Neural cell (in vitro differentiated cells): ENCODE measurements around the gene TEKT5. TPM values are rescaled to one million over a fixed set of nuclear protein-coding genes. Genes with fewer than 3 reads are reported as not detected.

Experiments used
- H2AFZ ChIP-seq: fragments of 200-600, 300-800 bp; sonication (generic), shearing (Covaris generic); 2 replicates; pipeline ENCODE4 v1.6.0; 2014; ENCODE audit warnings: low read depth, mild to moderate bottlenecking, antibody characterized with exemption, low read length, moderate library complexity
- H3F3A ChIP-seq: fragments of 200-600 bp; shearing (Covaris generic); 2 replicates; pipeline ENCODE4 v1.6.1; 2016; ENCODE audit warnings: mild to moderate bottlenecking, moderate library complexity, mixed read lengths, antibody characterized with exemption, low read length; ENCODE audit not compliant: insufficient read depth, poor library complexity, severe bottlenecking
- H3K27ac ChIP-seq: fragments of 200-600, 300-800 bp; sonication (generic), shearing (Covaris generic); 2 replicates; pipeline ENCODE4 v1.5.1; 2014; ENCODE audit warnings: mild to moderate bottlenecking, low read length, moderate library complexity
- H3K27me3 ChIP-seq: fragments of 300-800, 200-600 bp; sonication (generic), shearing (Covaris generic); 2 replicates; pipeline ENCODE4 v1.6.0; 2014; ENCODE audit warnings: mild to moderate bottlenecking, low read depth, low read length, moderate library complexity; ENCODE audit not compliant: insufficient read depth
- H3K36me3 ChIP-seq: fragments of 300-800, 200-600 bp; sonication (generic), shearing (Covaris generic); 2 replicates; pipeline ENCODE4 v1.5.1; 2014; ENCODE audit warnings: mild to moderate bottlenecking, antibody characterized with exemption, low read length, moderate library complexity; ENCODE audit not compliant: insufficient read depth
- H3K4me2 ChIP-seq: fragments of 300-800, 200-600 bp; sonication (generic), shearing (Covaris generic); 2 replicates; pipeline ENCODE4 v1.6.0; 2014; ENCODE audit warnings: mild to moderate bottlenecking, low read length
- H3K4me3 ChIP-seq: fragments of 300-800, 200-600 bp; sonication (generic), shearing (Covaris generic); 2 replicates; pipeline ENCODE4 v1.5.1; 2014; ENCODE audit warnings: mild to moderate bottlenecking, low read length, moderate library complexity
- H3K79me2 ChIP-seq: fragments of 200-600 bp; shearing (Covaris generic); replicated peaks from 2 replicates; pipeline ENCODE4 v1.6.0; 2014; ENCODE audit warnings: mild to moderate bottlenecking, low read length, moderate library complexity; ENCODE audit not compliant: insufficient read depth
- H3K9ac ChIP-seq: fragments of 300-800, 200-600 bp; sonication (generic), shearing (Covaris generic); 2 replicates; pipeline ENCODE4 v1.6.1; 2016; ENCODE audit warnings: mild to moderate bottlenecking, low read length, mixed read lengths
- H3K9me2 ChIP-seq: fragments of 200-600 bp; shearing (Covaris generic); 2 replicates; pipeline ENCODE4 v1.6.1; 2016; ENCODE audit warnings: mild to moderate bottlenecking, low read length, mixed read lengths; ENCODE audit not compliant: insufficient read depth
- H3K9me3 ChIP-seq: fragments of 200-600, 300-800 bp; sonication (generic), shearing (Covaris generic); 2 replicates; pipeline ENCODE4 v1.6.1; 2016; ENCODE audit warnings: mild to moderate bottlenecking, mixed run types, low read length, moderate library complexity, mixed read lengths
- H4K20me1 ChIP-seq: fragments of 200-600 bp; shearing (Covaris generic); 2 replicates; pipeline ENCODE4 v1.6.1; 2016; ENCODE audit warnings: mild to moderate bottlenecking, mixed run types; ENCODE audit not compliant: insufficient read depth
- CTCF ChIP-seq: fragments of 450-650 bp; IDR thresholded peaks from 2 replicates; pipeline ENCODE4 v1.5.1; 2014; ENCODE audit warnings: antibody characterized with exemption, mild to moderate bottlenecking, moderate library complexity; ENCODE audit not compliant: poor library complexity, severe bottlenecking
- EP300 ChIP-seq: fragments of 450-650 bp; conservative IDR thresholded peaks from 2 replicates; pipeline ENCODE4 v1.6.1; 2014; ENCODE audit warnings: antibody characterized with exemption, mild to moderate bottlenecking, moderate library complexity; ENCODE audit not compliant: poor library complexity, severe bottlenecking
- EZH2 ChIP-seq: fragments of 200-600, 300-800 bp; shearing (Covaris generic), sonication (generic); IDR thresholded peaks from 2 replicates; pipeline ENCODE4 v1.6.1; 2014; ENCODE audit warnings: antibody characterized with exemption, low read length, borderline replicate concordance, mild to moderate bottlenecking; ENCODE audit not compliant: insufficient read depth, poor library complexity, severe bottlenecking
- MXI1 ChIP-seq: fragments of 450-650 bp; conservative IDR thresholded peaks from 2 replicates; pipeline ENCODE4 v1.6.1; 2014; ENCODE audit warnings: antibody characterized with exemption, mild to moderate bottlenecking; ENCODE audit not compliant: poor library complexity, severe bottlenecking
- POLR2AphosphoS5 ChIP-seq: IDR thresholded peaks from 2 replicates; pipeline ENCODE4 v1.6.1; 2012
- RAD21 ChIP-seq: fragments of 450-650 bp; conservative IDR thresholded peaks from 2 replicates; pipeline ENCODE4 v1.6.1; 2014; ENCODE audit warnings: antibody characterized with exemption, mild to moderate bottlenecking, moderate library complexity
- REST ChIP-seq: IDR thresholded peaks from 2 replicates; pipeline ENCODE4 v1.6.1; 2012; ENCODE audit warnings: borderline replicate concordance
- SMC3 ChIP-seq: fragments of 450-650 bp; conservative IDR thresholded peaks from 2 replicates; pipeline ENCODE4 v1.6.1; 2014; ENCODE audit warnings: antibody characterized with exemption, mild to moderate bottlenecking, moderate library complexity; ENCODE audit not compliant: poor library complexity
- TAF1 ChIP-seq: IDR thresholded peaks from 2 replicates; pipeline ENCODE4 v1.6.1; 2012; ENCODE audit warnings: low read depth
- polyA plus RNA-seq: library from polyadenylated mRNA; depleted of rRNA; stranded (reverse); fragments of >200 nt; gene quantifications from 2 replicates; pipeline ENCODE4 v1.2.3, GENCODE V29; 2014

TEKT5 gene
- polyA plus RNA-seq, 1 donor from 2014 or later = not detected

GRCh38 chr16:10665166-10665565 lies 29.6 kb downstream of the TEKT5 start:
- H3F3A ChIP-seq = no peaks in the 10 kb centered on the region
- TF ChIP-seq EZH2 (no peak), REST (no peak), CTCF (no peak), POLR2AphosphoS5 (no peak), RAD21 (no peak), MXI1 (no peak), EP300 (no peak), TAF1 (no peak), SMC3 (no peak)
- no peak overlapping the region for H3K4me3 ChIP-seq
- no peaks in the 10 kb centered on the region for H3K36me3 ChIP-seq
- no peaks in the 10 kb centered on the region for H3K27me3 ChIP-seq
- no peaks in the 10 kb centered on the region for H3K79me2 ChIP-seq
- H2AFZ ChIP-seq = no peak overlapping the region
- H3K4me2 ChIP-seq = no peak overlapping the region
- no peak overlapping the region for H3K9ac ChIP-seq
- H3K9me3 ChIP-seq = no peaks in the 10 kb centered on the region
- H4K20me1 ChIP-seq = no peaks in the 10 kb centered on the region
- no peaks in the 10 kb centered on the region for H3K9me2 ChIP-seq
- H3K27ac ChIP-seq = no peak overlapping the region

- H3K27me3 ChIP-seq = no peaks in the 10 kb centered on the region
- H2AFZ ChIP-seq = no peak overlapping the region
- no peaks in the 10 kb centered on the region for H3K9me3 ChIP-seq
- no peak overlapping the region for H3K27ac ChIP-seq
- no peaks in the 10 kb centered on the region for H3K36me3 ChIP-seq
- H3K9me2 ChIP-seq = no peaks in the 10 kb centered on the region
- H3K9ac ChIP-seq = no peak overlapping the region
- no peak for TF ChIP-seq EP300
- no peak for TF ChIP-seq EZH2
- TF ChIP-seq TAF1 = no peak
- TF ChIP-seq REST = no peak
- TF ChIP-seq POLR2AphosphoS5 = no peak
- TF ChIP-seq SMC3 = no peak
- no peak for TF ChIP-seq RAD21
- no peak for TF ChIP-seq MXI1
- TF ChIP-seq CTCF = no peak
- no peak overlapping the region for H3K4me3 ChIP-seq
- no peaks in the 10 kb centered on the region for H3F3A ChIP-seq
- no peaks in the 10 kb centered on the region for H3K79me2 ChIP-seq
- no peak overlapping the region for H3K4me2 ChIP-seq
- H4K20me1 ChIP-seq = no peaks in the 10 kb centered on the region
These were observed 30.0 kb downstream of the TEKT5 start for GRCh38 chr16:10664720-10665126.
